ENCODE measurements around the gene ARMC9. TPM values are rescaled to one million over a fixed set of nuclear protein-coding genes. Genes with fewer than 3 reads are reported as not detected.
A peak's percentile ranks its signal among the peaks of the same experiment; 100 is the strongest.
"Not testable (repeated sequence)": the region's sequence is repeated elsewhere in the genome, so short reads cannot be mapped to it uniquely, and the experiment has no call there.

The ARMC9 gene
- total RNA-seq, 2 donors from 2014 or later: 31.6 to 61.9 TPM

DNA sequence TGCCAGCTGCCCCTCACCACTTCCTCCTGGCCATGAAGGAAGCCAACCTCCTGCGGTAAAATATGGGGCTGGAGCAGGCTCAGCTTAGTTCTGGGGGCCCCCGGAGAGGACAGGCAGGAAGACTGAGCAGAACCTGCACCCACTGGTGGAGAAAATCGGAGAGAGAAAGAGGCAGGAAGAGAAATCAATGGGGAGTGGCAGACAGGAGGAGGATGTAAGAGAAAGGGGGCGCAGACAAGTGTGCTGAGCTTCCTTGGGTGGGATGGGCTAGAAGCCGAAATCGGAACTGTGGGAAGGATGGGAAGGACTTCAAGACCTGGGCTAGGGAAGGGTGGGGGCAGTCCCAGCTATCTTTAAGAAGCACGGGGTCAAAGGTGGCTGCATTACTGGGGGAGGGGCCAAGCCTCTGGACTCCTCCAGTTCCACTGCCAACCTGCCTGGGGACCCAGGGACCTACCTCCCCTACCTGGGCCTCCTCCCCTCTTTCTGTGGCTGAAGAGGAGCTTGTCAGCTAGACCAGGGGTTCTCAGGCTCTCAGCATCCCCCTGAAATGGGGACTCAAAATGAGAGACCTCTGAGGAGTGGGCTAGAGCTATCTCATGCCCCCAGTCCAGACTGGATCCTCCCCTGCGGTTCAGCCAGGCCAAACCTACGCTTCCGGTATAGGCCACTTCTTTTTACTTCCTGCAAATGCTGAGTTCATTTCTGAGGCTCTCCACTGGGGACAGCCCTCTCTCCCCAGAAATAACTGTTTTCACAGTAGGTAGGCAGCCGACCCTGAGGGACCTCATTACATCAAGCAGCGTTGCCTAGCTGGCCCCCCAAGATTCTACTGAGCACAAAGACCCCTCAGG is 163.5 kb downstream of the ARMC9 start:
- intact Hi-C loops (cut with DNase I): no loop called here
- peak; percentile 72 for DNase-seq (ENCODE audit: low spot score)

DNA sequence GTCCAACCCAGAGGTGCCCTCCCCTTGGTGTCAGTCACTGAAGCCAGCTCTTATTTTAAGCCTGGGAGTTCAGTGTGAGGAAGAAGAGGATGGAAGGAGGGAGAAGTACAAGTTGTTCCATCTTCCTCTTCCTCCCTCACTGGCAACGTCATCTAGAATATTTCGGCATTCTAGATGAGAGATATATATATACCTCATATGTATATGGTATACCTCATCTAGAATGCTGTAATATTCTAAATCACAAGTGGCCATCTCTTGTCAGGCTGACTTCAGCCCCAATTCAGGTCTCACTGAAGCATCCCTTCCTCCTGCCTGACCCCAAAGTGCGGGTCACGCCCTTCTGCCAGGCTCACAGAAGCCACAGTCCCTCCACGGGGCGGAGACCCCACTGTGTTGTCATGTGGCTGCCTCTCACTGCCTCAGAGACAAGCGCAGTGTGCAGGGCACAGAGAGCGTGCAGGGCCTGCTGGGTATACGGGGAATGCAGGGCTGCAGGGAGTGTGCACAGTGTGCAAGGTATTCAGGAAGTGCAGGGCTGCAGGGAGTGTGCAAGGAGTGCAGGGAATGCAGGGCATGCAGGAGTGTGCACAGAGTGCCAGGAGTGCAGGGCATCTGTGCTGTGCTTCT is 164.2 kb downstream of the ARMC9 start:
- intact Hi-C loops (cut with DNase I): no loop called here
- DNase-seq (ENCODE audit: low spot score): peak; percentile 72

DNA sequence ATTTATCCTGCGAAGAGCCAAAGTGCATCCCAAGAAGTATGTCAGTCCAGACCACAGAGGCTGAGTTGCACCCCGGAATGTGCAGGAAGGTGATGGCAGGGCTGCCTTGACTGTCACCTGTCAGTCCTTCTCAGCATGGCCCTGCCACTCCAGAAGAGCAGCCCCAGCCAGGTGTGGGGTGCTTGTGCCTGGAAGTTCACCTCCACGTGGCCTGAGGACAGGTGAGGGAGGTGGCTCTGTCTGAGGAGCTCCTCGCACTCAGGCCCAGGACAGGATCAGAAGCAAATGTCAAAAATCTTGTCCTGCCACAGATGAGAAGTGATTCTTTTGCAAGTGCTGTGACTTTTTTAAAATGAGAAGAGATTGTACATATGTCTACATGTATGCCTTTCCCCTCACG is 165.6 kb downstream of the ARMC9 start:
- peak; percentile 49 for DNase-seq (ENCODE audit: low spot score)
- intact Hi-C loops (cut with DNase I): no loop called here

DNA sequence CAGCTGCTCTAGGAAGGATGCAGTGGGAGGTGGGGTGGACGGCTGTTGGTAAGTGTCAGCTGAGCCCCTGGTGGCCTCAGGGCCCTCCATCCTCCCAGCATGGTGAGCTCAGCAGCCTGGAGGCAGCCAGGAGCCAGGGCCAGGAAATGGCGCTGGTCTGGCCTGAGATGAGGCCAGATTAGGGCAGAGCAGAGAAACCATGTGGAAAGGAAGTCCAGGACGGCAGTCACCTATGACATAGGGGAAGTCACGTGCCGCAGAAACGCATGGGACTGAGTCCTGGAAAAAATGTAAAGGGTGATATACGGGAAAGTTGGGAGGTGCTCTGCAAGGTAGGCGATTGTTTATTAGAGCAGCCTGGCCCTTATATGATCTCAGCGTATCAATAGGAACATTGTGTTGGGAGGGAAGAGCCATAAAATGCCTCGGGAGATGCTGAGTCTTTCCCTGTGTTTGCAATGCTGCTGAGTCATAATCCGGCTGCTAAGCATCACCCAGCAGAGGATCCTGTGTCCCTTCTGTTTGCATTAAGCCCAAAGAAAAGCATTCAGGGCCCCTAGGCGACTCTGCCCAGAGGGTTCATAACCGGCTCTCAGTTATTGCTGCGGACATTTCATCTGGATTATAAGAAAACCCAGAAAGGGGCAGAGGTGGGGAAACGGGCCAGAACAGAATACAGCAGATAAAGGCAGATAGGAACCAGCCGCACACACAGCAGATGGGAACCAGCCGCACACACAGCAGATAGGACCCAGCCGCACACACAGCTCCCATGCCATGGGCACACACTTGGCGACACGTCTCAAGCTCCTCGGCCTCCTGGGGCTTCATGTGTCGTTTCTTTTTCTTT is 166.8 kb downstream of the ARMC9 start:
- DNase-seq (ENCODE audit: low spot score): peak; percentile 80
- intact Hi-C loops (cut with DNase I): no loop called here

DNA sequence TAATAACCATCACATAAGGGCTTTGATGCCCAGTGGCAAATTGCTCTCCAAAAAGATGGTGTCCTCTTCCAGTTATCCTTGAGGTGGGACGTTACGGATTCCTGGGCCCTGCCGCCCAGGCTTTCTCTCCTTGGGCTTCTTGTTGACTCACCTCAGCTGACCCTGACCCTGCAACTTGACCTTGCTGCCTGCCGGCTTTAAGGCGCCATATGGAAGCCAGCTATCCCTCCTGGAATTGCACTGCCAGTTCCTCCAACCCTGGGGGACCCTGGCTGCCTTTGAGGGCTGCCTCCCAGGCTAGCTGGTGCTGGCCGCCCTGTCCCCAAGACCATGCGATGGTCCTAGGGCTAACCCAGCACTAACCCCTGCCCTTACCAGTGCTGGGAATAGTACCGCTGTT is 168.7 kb downstream of the ARMC9 start:
- peak; percentile 76 for DNase-seq (ENCODE audit: low spot score)
- intact Hi-C loops (cut with DNase I): no loop called here

DNA sequence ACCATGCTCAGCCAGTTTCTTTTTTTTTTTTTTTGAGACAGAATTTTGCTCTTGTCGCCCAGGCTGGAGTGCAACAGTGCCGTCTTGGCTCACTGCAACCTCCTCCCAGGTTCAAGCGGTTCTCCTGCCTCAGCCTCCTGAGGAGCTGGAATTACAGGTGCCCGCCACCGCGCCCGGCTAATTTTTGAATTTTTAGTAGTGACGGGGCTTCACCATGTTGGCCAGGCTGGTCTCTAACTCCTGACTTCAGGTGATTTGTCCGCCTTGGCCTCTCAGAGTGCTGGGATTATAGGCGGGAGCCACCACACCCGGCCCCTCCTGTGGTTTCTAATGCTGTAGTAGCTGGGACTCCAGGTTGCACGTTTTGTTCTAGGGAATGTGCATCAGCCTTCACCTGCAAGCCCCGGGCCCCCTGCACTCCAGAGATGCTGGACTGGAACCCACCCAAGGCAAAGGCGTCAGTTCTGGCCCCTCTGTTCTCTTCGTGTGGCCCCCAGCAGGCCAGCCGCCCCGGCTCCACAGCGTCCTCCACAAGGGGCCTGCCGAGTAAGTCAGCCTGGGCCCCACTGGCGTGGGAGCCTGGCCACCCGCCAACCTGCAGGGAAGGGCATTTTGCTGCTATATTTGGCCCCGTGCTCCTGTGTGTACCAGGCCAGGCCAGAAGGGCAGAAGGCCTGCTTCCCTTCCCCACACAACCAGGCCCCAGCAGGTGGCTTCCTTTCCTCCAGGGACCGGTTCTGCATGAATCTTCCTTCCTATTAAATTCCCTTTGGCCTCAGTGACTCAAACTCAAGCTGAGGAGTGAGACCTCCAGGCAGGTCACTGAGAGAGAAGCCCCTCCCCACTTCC is 171.4 kb downstream of the ARMC9 start:
- intact Hi-C loops (cut with DNase I): no loop called here
- DNase-seq (ENCODE audit: low spot score): no peak

DNA sequence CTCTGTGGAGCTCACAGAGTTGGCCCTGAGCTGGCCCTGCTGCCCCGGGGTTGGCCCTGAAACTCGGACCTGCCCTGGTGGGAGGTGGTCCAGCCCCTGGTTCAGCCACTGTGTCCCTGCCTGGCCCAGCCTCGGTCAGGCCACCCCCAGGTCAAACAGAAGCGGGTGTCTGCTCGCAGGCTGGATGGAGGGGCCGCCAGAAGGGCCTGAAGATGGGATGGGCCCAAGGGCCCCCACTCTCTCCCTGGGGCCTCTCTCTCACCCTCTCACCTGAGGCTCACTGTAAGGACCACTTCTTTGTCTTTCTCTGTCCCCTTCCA is 172.0 kb downstream of the ARMC9 start:
- intact Hi-C loops (cut with DNase I): no loop called here

DNA sequence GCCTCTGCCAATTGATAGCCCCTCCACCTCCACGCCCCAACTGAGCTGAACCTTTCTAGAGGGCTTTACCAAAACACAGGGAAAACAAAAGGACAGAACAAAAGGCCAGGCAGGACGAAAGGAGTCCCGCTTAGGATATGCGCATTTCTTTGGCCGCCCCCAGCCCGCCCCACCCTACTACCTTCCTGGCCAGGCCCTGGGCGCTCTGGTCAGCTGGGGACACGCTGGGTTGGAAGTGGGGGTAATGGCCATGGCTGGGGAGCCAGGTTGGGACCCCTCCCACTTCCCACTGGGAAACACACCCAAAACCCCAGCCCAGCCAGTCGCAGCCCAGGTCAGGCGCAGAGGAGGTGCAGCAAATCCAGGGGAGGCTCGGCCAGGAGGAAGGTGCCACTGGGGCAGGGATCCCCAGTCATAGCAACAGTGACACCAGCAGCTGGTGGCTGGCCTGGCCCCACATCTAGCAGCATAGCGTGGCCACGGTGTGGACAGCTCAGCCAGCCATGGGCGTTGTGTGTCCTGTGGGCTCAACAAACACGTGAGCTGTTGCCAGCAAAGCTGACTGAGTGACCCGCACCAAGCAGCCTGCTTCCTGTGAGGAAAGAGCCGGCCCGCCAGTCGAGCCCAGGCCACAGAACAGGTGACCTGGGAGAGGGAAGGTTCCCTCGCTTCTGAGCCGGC is 172.5 kb downstream of the ARMC9 start:
- DNase-seq (ENCODE audit: low spot score): peak; percentile 80
- intact Hi-C loops (cut with DNase I): no loop called here

More for the DNA sequence above, 172.0 kb downstream of the ARMC9 start:
- DNase-seq (ENCODE audit: low spot score): no peak

DNA sequence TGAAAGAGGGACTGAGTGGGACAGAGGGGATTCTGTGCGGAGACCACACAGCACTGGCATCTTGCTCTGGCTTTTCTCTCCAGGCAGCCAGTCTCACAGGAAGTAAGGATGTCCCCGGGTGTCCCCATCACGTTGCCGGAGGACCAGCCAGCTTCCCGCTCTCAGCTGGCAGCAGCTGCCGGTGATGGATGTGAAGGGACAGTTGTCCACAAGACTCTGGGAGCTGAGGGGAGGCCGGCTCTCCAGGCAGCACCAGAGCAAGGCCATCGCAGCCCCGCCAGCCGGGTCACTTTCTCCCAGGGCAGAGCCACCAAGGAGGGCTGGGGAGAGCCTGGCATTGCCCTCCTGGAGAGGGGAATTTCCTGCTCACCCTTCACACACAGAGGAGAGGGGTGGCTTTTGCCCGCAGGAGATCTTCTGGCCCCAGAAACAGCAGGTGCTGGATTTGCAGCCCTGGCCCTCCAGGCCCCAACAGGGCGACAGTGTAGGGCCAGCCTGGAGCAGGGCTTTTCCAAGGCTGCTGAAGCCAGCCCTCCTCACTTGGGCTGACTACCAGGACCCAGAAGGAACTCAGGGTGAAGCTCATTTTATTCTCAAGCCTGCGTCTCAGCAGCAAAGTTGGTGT is 173.1 kb downstream of the ARMC9 start:
- intact Hi-C loops (cut with DNase I): no loop called here
- DNase-seq (ENCODE audit: low spot score): no peak

DNA sequence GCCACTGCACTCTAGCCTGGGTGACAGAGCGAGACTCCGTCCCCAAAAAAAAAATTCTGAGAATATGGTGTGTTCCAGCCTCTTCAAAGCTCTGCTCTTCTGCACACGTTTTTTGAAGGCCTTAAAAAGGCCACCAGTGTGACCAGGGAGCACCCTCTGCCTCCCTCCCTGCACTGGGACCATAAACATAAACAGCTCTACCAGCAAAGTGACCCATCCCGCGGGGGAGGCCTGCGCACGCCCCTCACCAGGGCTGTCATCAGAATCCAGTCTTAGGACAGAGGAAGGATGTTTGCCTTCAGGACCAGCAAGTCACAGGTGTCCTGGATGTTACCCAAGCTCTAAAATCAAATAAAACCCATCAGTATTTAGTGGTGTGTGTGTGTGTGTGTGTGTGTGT is 173.9 kb downstream of the ARMC9 start:
- no peak for DNase-seq (ENCODE audit: low spot score)
- intact Hi-C loops (cut with DNase I): no loop called here

DNA sequence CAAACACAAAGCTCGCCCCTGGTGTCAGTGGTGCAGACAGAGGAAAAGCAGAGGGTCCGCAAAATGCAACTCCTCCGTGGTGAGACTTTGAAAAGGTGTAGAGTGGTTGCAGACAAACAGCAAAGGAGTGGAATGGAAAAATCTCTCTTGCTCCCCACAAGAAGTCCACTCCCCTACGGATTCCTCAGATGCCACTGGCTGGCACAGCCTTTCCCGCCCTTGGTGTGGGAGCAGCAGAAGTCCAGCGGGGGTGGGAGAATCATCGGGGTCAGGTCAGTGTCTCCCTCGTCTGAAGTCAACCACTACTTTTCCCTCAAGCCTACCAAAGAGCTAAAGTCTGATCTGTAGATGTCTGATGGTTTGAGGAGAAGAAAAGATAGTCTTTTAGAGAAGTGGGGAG is 174.8 kb downstream of the ARMC9 start:
- no peak for DNase-seq (ENCODE audit: low spot score)
- intact Hi-C loops (cut with DNase I): no loop called here

DNA sequence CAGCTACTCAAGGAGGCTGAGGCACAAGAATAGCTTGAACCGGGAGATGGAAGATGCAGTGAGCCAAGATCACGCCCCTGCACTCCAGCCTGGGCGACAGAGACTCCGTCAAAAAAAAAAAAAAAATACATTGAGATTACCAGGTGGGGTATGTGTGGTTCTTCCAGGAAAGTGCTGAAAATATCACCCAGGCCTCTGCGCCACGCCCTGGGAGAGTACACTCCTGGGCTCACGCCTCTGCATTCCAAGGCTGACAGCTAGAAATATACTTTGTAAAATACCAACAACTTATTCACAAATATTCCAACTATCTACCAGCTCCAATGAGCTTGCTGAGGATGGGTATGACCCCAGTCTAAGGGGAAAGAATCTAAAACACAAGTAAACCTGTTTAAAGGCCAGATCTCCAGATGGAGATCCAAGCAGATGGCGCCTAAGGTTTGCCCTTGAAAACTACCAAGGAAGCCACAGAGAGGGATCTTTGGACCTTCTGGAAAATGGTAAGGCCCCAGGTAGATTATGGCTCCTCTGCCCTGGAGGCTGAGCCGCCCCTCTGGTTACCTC is 175.4 kb downstream of the ARMC9 start:
- intact Hi-C loops (cut with DNase I): no loop called here
- DNase-seq (ENCODE audit: low spot score): no peak

DNA sequence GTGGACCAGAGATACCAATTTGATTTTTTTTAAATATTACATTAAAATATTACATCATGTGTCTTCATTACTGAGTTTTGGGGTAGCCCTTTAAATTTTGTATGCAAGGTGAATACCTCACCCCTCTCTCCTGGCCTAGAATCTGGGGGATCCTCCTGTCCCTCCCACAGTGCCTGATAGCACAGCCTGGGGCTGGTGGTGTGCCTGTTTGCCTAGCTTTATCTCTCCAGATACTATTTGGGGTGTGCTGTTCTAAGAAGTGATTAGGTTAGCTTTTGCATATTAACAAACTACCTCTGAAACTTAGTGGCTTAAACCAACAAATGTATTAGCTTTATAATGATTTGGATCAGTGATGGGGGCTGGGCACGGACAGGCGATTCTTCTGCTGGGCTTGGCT is 176.3 kb downstream of the ARMC9 start:
- intact Hi-C loops (cut with DNase I): no loop called here
- DNase-seq (ENCODE audit: low spot score): no peak

DNA sequence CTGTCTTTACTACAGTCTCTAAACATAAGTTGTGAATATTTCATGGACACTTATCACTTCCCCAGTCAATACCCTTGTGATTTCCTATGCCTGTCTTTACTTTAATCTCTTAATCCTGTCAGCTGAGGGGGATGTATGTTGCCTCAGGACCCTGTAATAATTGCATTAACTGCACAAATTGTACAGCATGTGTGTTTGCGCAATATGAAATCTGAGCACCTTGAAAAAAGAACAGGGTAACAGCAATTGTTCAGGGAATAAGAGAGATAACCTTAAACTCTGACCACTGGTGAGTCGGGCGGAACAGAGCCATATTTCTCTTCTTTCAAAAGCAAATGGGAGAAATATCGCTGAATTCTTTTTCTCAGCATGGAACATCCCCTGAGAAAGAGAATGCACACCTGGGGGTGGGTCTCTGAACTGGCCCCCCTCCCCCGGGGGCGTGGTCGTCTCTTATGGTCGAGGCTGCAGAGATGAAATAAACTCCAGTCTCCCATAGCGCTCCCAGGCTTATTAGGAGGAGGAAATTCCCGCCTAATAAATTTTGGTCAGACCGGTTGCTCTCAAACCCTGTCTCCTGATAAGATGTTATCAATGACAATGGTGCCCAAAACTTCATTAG is 177.7 kb downstream of the ARMC9 start:
- intact Hi-C loops (cut with DNase I); DNase-seq (ENCODE audit: low spot score): not testable (repeated sequence)

DNA sequence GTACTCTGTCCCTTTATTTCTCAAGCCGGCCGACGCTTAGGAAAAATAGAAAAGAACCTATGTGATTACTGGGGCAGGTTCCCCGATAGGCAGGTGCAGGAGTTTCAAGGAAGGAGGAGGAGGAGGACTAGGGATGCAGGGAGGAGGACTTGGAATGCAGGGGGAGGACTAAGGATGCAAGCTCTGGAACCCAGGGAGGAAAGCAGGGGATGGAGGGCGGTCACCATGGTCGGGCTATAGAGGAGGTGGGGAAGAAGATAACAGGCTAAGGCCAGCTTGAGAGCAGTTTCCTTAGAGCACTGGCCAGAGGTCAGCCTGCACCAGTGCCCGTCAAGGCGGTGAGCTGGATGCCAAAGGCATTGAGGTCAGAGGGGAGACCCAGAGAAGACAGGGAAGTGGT is 178.4 kb downstream of the ARMC9 start:
- DNase-seq (ENCODE audit: low spot score): no peak
- intact Hi-C loops (cut with DNase I): no loop called here

DNA sequence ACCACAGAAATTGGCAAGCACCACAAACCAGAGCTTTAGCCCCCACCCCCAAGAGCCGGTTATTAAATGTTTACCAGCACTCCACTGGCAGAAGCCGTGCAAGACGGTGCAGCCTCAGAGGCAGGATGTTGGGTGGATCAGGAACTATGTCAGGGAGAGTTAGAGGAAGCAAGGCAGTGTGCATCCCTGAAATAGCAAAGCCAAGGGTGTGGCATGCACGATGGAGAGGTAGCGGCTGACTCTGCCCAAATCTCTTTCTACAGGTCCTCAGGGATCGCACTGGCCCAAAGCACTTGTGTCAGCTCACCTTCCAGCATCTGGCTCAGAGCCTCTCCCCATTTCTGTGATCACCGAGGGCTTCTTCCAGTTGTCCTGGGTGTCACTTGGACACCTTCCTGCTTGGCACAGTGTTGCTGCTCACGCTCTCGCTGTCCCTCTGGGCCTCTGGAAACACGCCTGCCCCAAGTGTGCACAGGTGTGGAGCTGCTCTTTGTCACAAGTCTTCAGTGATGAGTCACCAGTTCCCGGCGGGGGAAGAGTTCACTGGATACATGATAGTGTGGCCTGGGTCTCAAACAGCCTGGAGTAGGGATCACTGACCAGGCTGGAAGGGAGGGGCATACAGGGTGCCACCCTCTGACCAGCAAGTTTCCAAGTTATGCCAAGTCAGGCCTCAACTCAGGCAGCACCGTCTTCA is 179.7 kb downstream of the ARMC9 start:
- no peak for DNase-seq (ENCODE audit: low spot score)
- intact Hi-C loops (cut with DNase I): no loop called here
